Kidney (tissue), 14 donors: ENCODE results near the gene VWA8. TPM values are rescaled to one million over a fixed set of nuclear protein-coding genes. Genes with fewer than 3 reads are reported as not detected.

ENCODE experiments used
- DNase-seq, 5 donors: peaks; one replicate each; pipeline ENCODE4 v3.0.0-alpha.2; 2013 to 2020
- FAIRE-seq: peaks from 2 replicates; lab custom pipeline; 2012; peaks lifted over from hg19 to GRCh38; lab: Jason Lieb, UNC
- H3K27ac ChIP-seq, 2 donors: one replicate each; pipeline ENCODE4 v1.7.0; 2013; ENCODE audit warnings: low read depth in 2 of 2, low read length in 2 of 2, inconsistent platforms in 1 of 2
- H3K27me3 ChIP-seq: one replicate; pipeline ENCODE4 v1.7.1; 2013; ENCODE audit warnings: low read length, inconsistent platforms; ENCODE audit not compliant: control insufficient read depth, insufficient read depth
- H3K36me3 ChIP-seq, 3 donors: one replicate each; pipeline versions ENCODE4 v1.7.0 to v1.7.1; 2013; ENCODE audit warnings: low read length in 3 of 3, control low read depth in 1 of 3, inconsistent platforms in 1 of 3; ENCODE audit not compliant: insufficient read depth in 3 of 3, control insufficient read depth in 2 of 3
- H3K4me1 ChIP-seq, 3 donors: one replicate each; pipeline versions ENCODE4 v1.7.0 to v1.7.1; 2013; ENCODE audit warnings: low read length in 3 of 3, inconsistent platforms in 1 of 3, low read depth in 1 of 3; ENCODE audit not compliant: control insufficient read depth in 2 of 3, insufficient read depth in 2 of 3
- H3K4me3 ChIP-seq, 3 donors: one replicate each; pipeline versions ENCODE4 v1.7.0 to v1.8.1; 2013; ENCODE audit warnings: low read length in 3 of 3, control low read depth in 1 of 3, inconsistent platforms in 1 of 3
- H3K9ac ChIP-seq, 3 donors: one replicate each; pipeline versions ENCODE4 v1.7.0 to v1.7.1; 2013; ENCODE audit warnings: low read length in 3 of 3, control low read depth in 1 of 3, inconsistent platforms in 1 of 3
- H3K9me3 ChIP-seq, 3 donors: one replicate each; pipeline versions ENCODE4 v1.7.0 to v1.7.1; 2013; ENCODE audit warnings: low read length in 3 of 3, control low read depth in 1 of 3, inconsistent platforms in 1 of 3; ENCODE audit not compliant: control insufficient read depth in 2 of 3, insufficient read depth in 1 of 3
- CTCF ChIP-seq: IDR thresholded peaks from 3 replicates; pipeline ENCODE4 v1.5.1; 2012; ENCODE audit warnings: mild to moderate bottlenecking, moderate library complexity, borderline replicate concordance; ENCODE audit not compliant: insufficient read depth; ENCODE audit errors: extremely low read depth
- intact Hi-C: fragments of 100-400 bp; cut with DNase I; formaldehyde crosslinking; loops from one replicate; pipeline ENCODE4 v1.11.1; 2022
- polyA plus RNA-seq: library from polyadenylated mRNA; stranded (reverse); fragments of 350-450 nt; fragmentation: Illumina TruSeq; extraction: RNeasy Lipid Tissue Mini Kit (QIAGEN cat#74804); gene quantifications from one replicate; pipeline ENCODE4 v1.2.3, GENCODE V29; 2014; ENCODE audit warnings: low read depth, low replicate concordance; ENCODE audit not compliant: insufficient read depth
- total RNA-seq: library from RNA; stranded (reverse); fragmentation: NEBNext Ultra II Directional; extraction: Animal tissue kit (Norgen Biotek cat#: 25700); gene quantifications from one replicate; pipeline ENCODE4 v1.2.1, GENCODE V29; 2021
- donor health status: control.
- donor health status: control.
- donor health status: control.
- donor health status: control.
- donor health status: control.
- donor health status: DM: yes; HTN: yes; CAD: no.
- donor health status: Normal renal cell carcinoma (clear cell type).

VWA8 gene
- total and polyA plus RNA-seq, 2 donors from 2014 or later: 6.4 to 21.3 TPM

- DNase-seq: no peak
- H3K9ac ChIP-seq: no peak overlapping the region
- no peak for TF ChIP-seq CTCF
- no peak overlapping the region for H3K4me3 ChIP-seq
- no peaks in the 10 kb centered on the region for H3K27me3 ChIP-seq
- FAIRE-seq: no peak
- intact Hi-C loops: no loop called here
- peaks cover 0 to 5% (median 0%) of the 10 kb centered on the region in 3 donors for H3K4me1 ChIP-seq
- no peak overlapping the region for H3K27ac ChIP-seq
- H3K36me3 ChIP-seq: peaks cover 0 to 5% (median 0%) of the 10 kb centered on the region in 3 donors
- H3K9me3 ChIP-seq: no peaks in the 10 kb centered on the region
Measured at GRCh38 chr13:41568143-41568971, 392.6 kb downstream of the VWA8 start.

- Histone ChIP-seq H3K4me3 (no peak overlapping the region), H3K27ac (no peak overlapping the region), H3K27me3 (no peaks in the 10 kb centered on the region), H3K9me3 (no peaks in the 10 kb centered on the region), H3K36me3 (peaks cover 0 to 5% (median 0%) of the 10 kb centered on the region in 3 donors), H3K9ac (no peak overlapping the region), H3K4me1 (peaks cover 0 to 5% (median 0%) of the 10 kb centered on the region in 3 donors)
- FAIRE-seq: no peak
- DNase-seq: no peak
- no peak for TF ChIP-seq CTCF
- intact Hi-C loops: no loop called here
Measured at GRCh38 chr13:41567363-41567762, 393.5 kb downstream of the VWA8 start.

GRCh38 chr13:41565846-41566245, 395.1 kb downstream of the VWA8 start:
- peaks cover 0 to 5% (median 0%) of the 10 kb centered on the region in 3 donors for H3K4me1 ChIP-seq
- FAIRE-seq (no peak), DNase-seq (no peak)
- peaks cover 0 to 5% (median 0%) of the 10 kb centered on the region in 3 donors for H3K36me3 ChIP-seq
- no peaks in the 10 kb centered on the region for H3K27me3 ChIP-seq
- H3K9me3 ChIP-seq: no peaks in the 10 kb centered on the region
- no peak overlapping the region for H3K27ac ChIP-seq
- H3K9ac ChIP-seq: no peak overlapping the region
- intact Hi-C loops: no loop called here
- TF ChIP-seq CTCF: no peak
- no peak overlapping the region for H3K4me3 ChIP-seq
